ENCODE measurements around the gene MEIG1.
"Not testable (repeated sequence)": the region's sequence is repeated elsewhere in the genome, so short reads cannot be mapped to it uniquely, and the experiment has no call there.

MEIG1 gene

DNA sequence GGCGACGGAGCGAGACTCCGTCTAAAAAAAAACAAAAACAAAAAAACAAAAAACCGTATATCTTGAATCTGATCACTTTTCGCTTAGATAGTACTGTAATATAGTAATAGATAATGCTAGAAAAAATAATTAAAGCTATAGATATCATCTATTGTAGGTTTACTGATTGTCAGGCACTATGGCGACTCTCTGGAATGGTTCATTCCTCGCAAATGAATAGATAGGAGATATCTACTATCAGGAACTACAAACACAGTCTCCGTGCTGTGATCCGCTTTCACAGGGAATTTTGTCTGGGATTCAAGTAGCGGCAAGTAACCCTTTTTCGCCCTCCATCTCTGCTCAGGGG, 342 bp upstream of the MEIG1 start:
- no peak for DNase-seq

DNA sequence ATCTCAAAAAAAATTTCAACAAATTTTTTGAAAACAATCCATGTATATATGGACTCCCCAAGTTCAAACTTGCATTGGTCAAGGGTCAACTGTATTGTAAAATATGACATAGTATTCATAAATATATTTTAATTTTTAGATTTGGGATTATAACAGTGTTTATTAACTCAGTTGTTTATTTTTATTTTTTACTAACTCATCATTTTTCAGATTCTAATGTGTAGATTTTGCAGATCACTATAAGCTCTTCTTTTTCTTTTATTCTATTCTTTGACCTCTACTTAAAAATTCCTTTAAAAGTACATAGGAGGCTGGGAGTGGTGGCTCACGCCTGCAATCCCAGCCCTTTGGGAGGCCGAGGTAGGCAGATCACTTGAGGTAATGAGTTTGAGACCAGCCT, 8.7 kb downstream of the MEIG1 start:
- no peak for DNase-seq

DNA sequence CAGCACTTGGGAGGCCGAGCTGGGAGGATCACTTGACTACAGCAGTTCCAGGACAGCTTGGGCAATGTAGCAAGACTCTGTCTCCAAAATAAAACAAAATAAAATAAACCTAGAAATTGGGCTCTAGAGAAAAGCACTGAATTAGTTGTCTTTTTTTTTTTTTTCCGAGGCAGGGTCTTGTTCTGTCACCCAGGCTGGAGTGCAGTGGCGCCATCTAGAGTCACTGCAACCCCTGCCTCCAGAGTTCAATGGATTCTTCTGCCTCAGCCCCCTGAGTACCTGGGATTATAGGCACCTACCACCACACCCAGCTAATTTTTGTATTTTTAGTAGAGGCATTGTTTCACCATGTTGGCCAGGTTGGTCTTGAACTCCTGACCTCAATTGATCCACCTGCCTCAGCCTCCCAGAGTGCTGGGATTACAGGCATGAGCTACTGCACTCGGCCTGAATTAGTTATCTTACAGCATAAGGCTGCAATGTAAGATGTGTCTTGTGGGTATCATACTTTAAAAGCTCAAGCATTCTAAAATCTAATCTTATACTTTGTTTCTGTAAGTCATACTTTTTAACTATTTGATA, 12.8 kb downstream of the MEIG1 start:
- no peak for DNase-seq

DNA sequence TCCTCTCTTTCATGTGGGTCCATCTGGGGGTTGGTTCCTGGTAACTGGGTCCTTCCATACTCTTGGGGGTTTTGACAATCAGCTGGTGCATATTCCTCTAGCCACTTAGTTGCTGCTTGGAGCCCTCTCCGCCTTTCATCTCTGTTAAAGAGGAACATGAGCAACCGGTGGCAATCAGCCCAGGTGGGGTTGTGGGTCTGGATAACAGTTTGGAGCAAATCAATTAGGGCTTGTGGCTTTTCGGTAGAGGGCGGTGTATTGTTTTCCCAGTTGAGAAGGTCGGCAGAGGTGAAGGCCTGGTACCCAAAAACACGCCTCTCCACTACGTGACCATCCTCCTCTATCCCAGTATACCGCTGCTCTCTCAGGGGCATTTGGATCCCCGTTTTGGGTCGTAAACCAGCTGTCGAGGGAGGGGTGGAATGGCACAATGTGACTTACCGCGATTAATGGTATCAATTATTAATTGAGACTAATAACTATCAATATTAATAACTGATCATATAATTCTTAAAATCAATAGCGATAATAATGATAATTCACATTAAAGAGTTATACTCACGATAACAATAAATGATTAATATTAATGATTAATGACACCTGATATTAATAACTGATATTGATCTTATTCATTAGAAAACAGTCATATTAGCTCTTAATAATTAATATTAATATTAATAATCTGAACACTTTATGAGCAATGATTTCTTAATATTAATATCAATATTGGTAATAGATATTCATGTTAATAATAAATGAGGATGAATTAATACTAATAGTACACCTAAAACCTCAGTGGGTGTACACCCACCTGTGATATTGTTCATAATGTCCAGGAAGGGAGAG, 15.2 kb downstream of the MEIG1 start:
- not testable (repeated sequence) for DNase-seq

DNA sequence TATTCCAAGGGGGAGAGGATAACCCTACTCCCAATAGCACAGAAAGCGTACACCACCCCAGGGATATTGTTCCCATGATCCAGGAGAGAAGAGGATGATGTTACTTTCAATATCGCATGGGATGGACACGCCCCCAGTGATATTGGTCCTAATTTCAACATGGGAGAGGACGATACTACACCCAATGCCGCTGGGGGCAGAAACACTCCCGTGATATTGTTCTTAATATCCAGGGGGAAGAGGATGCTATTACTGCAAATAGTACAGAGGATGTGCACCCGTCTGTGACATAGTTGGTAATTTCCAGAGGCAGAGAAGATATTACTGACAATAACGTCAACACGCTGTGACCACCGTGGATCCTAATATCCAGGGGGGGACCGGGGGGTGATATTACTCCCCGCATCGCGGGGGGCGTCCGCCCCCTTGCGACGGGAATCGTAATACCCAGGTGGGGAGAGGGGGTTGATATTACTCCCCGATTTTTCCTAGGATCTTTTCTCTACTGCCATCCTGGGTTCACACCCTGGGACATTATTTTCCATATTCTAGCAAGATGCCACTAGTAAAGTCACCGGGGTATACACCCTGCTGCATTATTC, 16.6 kb downstream of the MEIG1 start:
- DNase-seq: no peak

DNA sequence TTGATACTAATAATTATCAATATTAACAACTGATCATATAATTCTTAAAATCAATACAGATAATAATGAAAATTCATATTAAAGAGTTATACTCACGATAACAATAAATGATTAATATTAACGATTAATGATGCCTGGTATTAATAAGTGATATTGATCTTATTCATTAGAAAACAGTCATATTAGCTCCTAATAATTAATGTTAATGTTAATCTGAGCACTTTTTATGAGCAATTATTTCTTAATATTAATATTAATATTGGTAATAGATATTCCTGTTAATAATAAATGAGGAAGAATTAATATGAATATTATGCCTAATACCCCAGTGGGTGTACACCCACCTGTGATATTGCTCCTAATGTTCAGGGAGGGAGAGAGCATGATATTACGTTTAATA, 23.6 kb downstream of the MEIG1 start:
- DNase-seq: no peak

DNA sequence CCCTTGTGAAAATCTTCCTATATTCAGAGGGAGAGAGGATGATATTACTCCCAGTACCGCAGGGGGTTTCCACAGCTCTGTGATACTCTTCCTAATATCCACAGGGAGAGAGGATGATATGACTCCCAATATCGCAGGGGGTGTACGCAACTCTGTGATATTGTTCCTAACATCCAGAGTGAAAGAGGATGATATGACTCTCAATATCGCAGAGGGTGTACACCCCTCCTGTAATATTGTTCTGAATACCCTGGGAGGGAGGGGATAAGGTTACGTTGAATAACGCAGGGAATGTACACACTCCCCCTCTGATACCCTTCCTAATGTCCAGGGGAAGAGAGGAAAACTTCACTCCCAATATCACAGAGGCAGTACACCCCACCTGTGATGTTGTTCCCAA, 30.4 kb downstream of the MEIG1 start:
- DNase-seq: not testable (repeated sequence)

DNA sequence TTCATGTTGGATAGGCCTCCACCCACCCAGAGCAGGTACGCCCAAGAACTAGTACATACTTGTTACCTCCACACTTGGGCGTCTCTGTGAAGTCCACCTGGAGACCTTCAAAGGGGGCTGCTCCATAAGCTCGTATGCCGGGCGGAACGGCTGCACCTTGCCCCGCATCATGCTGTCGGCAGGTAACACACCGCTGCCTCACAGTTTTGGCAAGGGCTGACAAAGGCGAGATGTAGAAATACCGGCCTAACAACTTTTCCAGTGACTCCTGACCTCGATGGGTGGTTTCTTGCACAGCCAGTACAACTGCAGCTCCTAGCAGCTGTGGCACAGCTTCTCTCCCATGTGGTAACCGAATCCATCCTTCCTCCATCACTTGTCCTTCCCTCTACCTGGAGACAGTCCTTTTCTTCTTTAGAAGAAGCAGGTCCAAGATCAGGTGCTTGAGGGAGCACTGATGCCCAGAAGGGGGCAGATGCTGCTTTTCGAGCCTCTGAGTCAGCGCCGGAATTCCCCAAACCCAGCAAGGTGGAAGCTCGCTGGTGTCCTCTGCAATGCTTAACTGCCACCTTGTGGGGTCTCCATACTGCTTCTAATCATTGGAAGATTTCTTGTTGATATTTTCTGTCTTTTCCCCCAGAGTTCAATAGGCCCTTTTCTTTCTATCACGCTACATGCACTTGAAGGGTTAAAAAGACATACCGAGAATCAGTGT, 32.0 kb downstream of the MEIG1 start:
- not testable (repeated sequence) for DNase-seq

DNA sequence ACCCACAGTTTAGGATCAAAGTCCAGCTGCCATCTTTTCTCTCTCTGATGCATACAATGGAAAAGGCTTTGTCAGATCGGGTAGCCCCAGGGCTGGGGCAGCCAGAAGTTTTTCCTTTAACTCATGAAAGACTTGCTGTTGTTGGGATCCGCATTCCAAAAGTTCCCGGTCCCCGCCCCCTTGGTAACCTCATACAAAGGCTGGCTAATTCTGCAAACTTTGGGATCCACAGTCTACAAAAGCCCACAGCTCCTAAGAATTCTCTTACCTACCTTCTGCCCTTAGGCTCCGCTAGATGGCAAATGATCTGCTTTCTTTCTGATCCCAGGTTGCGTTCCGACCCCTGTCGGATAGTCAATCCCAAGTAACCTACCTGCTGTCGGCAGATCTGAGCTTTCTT, 33.1 kb downstream of the MEIG1 start:
- not testable (repeated sequence) for DNase-seq

DNA sequence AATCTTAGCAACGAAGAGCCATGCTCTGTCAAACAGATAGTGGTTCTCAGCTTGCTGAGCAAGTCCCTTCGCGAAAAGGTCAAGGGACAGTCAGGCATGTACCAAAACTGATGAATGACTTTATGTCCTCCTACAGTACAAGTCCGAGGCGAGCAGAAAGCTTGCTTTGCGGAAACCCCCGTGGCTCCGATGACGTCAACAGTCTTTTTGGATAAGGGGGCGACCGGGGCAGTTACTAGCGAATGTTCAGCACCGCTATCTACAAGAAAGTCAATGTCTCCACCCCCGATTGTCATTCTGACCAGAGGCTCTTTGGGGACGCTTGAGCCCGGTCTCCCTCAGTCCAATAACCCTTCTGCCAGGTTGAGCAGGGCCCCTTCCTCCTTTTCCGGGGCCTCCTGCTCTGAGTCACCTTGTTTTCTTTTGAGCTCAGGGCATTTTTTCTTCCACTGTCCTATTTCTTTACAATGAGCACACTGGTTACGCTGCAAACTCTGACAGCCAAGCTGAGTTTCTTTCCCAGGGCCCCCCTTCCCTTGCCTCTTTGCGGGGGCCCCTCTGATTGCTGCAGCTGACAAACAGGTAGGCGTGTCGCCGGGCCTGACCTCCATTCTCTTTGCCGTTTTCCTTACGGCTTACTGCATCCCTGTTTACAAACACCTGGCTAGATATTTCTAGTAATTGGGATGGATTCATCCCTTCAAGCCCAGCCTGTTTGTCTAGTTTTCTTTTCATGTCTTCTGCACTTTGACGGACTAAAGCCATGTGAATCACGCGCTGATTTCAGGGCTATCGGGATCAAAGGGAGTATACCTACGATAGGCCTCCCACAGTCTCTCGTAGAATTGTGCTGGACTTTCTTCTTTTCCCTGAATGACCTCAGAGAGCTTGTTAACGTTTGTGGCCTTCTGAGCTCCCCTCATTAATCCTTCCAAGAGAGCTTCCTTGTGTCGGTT, 34.6 kb downstream of the MEIG1 start:
- not testable (repeated sequence) for DNase-seq

DNA sequence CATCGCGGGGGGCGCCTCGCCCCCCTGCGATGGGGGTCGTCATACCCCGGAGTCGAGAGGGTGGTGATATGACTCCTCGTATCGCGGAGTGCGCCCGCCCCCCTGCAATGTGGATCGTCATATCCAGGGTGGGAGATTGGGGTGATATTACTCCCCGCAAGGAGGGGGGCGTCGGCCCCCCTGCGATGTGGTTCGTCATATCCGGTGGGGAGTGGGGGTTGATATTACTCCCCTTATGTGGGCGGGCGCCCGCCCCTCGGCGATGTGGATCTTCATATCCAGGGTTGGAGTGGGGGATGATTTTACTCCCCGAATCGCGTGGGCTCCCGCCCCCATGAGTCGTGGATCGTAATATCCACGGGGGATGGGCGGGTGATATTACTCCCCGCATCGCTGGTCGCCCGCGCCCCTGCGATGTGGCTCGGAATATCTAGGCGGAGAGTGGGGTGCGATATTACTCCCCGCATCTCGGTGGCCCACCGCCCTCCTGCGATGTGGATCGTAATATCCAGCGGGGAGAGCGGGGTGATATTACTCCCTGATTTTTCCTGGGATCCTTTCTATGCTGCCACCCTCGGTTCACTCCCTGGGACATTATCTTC, 36.9 kb downstream of the MEIG1 start:
- DNase-seq: no peak

DNA sequence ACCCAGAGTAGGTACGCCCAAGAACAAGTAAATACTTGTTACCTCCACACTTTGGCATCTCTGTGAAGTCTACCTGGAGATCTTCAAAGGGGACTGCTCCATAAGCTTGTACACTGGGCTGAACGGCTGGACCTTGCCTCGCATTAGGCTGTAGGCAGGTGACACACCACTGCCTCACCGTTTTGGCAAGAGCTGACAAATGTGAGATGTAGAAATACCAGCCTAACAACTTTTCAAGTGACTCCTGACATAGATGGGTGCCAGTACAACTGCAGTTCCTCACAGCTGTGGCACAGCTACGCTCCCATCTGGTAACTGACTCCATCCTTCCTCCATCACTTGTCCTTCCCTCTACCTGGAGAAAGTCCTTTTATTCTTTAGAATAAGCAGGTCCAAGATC, 54.3 kb downstream of the MEIG1 start:
- not testable (repeated sequence) for DNase-seq

DNA sequence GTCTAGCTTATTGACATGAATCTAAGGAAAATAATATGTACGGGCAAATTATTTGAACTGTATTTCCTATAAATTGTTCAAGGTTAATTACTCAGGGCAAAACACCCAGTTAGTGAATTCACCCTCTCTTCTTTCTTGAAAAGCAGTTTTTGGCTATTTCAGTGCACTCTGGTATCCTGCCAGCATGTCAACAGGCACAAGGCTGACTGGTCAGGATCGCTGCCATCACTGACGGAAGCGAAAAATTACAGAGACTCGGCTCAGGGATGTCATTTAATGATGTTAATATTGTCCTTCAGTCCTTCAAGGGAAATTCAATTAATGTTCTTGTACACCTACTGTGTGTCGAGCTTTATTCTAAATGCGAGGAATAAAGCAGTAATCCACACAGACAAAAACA, 56.3 kb downstream of the MEIG1 start:
- DNase-seq: no peak

DNA sequence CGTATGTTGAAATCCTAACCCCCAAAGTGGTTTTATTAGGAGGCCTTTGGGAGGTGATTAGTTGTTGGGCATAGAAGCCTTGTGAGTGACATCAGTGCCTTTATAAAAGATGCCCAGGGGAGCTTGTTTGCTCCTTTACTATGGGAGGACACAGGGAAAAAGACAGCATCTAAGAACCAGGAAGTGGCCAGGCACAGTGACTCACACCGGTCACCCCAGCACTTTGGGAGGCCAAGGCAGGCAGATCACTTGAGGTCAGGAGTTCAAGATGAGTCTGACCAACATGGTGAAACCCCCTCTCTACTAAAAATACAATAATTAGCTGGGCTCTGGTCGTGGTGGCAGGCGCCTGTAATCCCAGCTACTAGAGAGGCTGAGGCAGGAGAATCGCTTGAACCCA, 61.8 kb downstream of the MEIG1 start:
- not testable (repeated sequence) for DNase-seq

All from NCI-H2081 (cell line).